GM06990 (cell line): ENCODE results near the gene MYL5.

Source experiments
- DNase-seq: peaks from one replicate; pipeline ENCODE4 v3.0.0-alpha.2; 2011; ENCODE audit not compliant: insufficient read length; ENCODE audit errors: extremely low read depth
- H3K27me3 ChIP-seq: replicated peaks from 2 replicates; pipeline ENCODE4 v1.6.0; 2011; ENCODE audit warnings: low read length; ENCODE audit not compliant: control insufficient read depth, insufficient read depth
- H3K36me3 ChIP-seq: 2 replicates; pipeline ENCODE4 v1.5.1; 2011; ENCODE audit warnings: low read length; ENCODE audit not compliant: control insufficient read depth, insufficient read depth
- H3K4me3 ChIP-seq: replicated peaks from 2 replicates; pipeline ENCODE4 v1.5.1; 2011; ENCODE audit warnings: low read depth, mild to moderate bottlenecking, control low read depth, low read length
- TF ChIP-seq, protein P1 (sequence below): IDR thresholded peaks from 2 replicates; pipeline ENCODE4 v1.5.1; 2011; ENCODE audit warnings: low read length, control low read depth, mild to moderate bottlenecking, inconsistent platforms; ENCODE audit not compliant: insufficient read depth, poor library complexity, severe bottlenecking

The MYL5 gene

DNA sequence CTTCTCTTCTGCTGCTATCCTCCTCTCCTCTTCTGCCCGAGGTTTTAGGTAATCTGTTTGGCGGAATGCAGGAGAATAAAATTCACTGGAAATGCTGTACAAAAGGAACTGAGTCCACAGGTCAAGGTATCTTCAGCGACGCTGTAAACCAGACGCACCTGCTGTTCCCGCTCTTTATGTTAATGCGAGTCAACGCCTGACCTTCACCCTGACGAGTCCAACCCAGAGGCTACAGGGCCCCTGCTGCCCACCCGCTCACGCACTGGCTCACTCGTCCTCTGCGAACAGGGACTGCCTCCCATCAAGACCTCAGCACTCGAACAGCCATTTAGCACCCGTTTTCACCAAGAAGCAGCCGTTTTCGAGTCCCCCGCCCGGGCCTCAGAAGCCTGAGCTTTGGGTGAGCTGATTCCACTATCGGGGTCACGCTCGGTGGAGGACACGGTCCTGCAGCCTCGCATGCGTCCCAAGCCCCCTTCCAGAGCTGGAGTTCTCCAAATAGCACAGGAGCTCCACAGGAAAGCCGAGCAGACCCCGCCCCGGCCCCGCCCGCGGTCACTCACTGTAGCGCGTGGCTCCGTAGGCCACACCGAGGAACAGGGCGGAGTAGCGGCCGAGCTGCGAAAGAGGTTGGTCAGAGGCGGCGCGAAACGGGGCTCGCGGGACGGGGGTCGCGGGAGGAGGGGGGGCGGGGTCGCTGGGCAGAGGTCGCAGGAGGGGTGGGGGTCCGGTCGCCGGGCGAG lies 822 bp upstream of the MYL5 start:
- H3K27me3 ChIP-seq = no peaks in the 10 kb centered on the region
- peak overlapping the region; percentile 87 for H3K4me3 ChIP-seq
- TF ChIP-seq, protein P1, sequence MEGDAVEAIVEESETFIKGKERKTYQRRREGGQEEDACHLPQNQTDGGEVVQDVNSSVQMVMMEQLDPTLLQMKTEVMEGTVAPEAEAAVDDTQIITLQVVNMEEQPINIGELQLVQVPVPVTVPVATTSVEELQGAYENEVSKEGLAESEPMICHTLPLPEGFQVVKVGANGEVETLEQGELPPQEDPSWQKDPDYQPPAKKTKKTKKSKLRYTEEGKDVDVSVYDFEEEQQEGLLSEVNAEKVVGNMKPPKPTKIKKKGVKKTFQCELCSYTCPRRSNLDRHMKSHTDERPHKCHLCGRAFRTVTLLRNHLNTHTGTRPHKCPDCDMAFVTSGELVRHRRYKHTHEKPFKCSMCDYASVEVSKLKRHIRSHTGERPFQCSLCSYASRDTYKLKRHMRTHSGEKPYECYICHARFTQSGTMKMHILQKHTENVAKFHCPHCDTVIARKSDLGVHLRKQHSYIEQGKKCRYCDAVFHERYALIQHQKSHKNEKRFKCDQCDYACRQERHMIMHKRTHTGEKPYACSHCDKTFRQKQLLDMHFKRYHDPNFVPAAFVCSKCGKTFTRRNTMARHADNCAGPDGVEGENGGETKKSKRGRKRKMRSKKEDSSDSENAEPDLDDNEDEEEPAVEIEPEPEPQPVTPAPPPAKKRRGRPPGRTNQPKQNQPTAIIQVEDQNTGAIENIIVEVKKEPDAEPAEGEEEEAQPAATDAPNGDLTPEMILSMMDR = no peak
- DNase-seq = no peak
- H3K36me3 ChIP-seq = peaks cover 11% of the 10 kb centered on the region

DNA sequence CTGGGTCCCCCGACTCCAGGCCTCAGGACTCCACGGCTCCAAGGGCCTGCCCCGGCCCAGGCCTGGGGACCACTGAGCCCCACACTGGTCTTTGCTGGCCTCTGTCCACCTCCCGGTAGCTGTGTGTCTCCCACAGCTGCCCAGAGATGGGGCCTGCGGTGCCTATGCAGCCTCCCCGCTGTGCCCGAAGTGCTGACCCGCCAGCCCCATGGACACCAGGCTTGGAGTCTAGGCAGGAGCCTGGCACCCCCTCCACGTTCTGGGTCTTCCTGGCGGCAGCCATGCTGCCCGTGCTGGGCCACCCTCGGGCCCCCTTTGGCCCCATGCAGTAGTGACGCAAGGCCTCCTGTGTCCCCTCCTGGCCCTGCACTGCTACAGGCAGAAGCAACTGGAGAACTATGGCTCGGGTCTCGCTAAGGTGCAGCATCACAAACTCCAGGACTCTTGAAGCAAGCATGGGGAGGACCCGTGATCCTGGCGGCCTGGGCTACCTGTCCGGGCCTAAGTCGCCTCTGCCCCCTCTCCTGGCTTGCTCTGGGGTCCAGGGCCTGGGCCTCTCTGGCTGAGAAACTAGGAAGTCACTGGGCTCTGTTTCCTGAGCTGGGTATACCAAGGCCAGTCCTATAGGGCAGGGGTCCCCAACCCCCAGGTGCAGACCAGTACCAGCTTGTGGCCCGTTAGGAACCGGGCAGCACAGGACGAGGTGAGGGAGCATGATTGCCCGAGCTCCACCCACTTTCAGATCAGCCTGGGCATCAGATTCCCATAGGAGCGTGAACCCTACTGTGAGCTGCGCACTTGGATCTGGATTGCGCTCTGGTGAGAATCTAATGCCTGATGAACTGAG lies 917 bp downstream of the MYL5 start:
- no peaks in the 10 kb centered on the region for H3K27me3 ChIP-seq
- TF ChIP-seq, protein P1 = no peak
- H3K4me3 ChIP-seq = peak overlapping the region; percentile 94
- H3K36me3 ChIP-seq = peaks cover 11% of the 10 kb centered on the region
- peak; percentile 58 for DNase-seq

GRCh38 chr4:675980-676870 lies 1.9 kb downstream of the MYL5 start:
- peak overlapping the region; percentile 94; the same call in 1 of the 2 replicates for H3K4me3 ChIP-seq
- DNase-seq = peak; percentile 77
- TF ChIP-seq, protein P1 = no peak
- no peaks in the 10 kb centered on the region for H3K27me3 ChIP-seq
- H3K36me3 ChIP-seq = peaks cover 10% of the 10 kb centered on the region

DNA sequence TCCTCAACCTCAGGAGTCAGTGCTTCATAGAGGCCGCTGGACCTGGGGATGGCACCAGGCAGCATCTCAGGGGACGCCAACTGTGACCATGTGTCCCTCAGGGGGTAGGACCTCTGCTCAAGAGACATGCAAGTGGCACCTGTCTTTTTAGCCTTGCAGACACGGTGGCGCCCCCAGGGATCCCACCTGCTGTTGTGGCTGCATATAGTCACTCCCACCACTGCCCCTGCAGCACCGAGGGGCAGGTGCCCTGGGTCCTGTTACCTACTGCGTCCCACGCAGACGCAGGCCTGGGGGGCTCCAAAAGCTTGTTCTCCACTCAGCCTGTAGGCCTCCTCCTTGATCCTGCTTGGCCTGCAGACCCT lies 2.5 kb downstream of the MYL5 start:
- TF ChIP-seq, protein P1 = no peak
- Histone ChIP-seq H3K4me3 (no peak overlapping the region), H3K27me3 (no peaks in the 10 kb centered on the region), H3K36me3 (peaks cover 6% of the 10 kb centered on the region)
- DNase-seq = no peak

DNA sequence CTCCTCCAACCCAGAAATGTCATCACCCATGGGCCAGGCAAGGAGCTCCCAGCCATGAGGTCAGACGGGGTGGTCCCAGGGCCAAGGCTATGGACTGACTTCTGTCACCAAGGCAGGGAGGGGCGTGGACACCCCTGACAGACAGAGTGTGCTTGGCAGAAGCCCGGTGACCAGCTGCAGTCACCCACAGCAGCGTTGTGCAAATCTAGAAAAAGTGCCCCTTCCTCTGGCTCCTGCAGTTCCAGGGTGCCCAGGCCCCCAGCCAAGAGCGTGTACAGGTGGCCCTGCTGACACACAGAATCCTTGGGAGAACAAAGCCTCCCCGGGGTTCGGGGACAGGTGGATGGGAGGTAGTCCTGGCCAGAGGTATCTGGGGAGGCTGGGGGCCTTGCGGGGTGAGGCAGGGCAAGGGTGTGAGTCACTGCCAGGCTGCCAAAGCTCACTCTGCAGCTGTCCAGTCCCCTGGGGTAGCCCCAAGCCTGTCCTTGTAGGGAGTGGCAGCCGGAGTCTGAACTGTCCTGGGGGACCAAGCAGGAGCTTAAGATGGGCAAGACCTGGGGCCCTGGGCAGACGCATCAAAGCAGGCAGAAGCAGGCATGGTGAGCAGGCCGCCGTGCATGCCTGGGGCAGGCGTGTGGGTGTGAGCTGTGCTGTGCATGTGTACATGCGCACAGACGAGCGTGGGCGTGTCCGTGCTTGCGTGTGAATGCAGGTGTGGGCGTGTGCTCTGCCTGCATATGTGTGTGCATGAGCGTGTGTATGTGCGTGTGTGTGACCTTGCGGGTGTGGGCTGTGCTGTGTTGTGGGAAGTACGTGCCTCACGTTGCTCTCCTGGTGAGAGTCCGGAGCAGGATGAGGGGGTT lies 3.3 kb downstream of the MYL5 start:
- TF ChIP-seq, protein P1 = no peak
- Histone ChIP-seq H3K27me3 (no peaks in the 10 kb centered on the region), H3K4me3 (no peak overlapping the region), H3K36me3 (no peaks in the 10 kb centered on the region)
- DNase-seq = no peak
